Measurements from ENCODE around the gene MAP7D2.

DNA sequence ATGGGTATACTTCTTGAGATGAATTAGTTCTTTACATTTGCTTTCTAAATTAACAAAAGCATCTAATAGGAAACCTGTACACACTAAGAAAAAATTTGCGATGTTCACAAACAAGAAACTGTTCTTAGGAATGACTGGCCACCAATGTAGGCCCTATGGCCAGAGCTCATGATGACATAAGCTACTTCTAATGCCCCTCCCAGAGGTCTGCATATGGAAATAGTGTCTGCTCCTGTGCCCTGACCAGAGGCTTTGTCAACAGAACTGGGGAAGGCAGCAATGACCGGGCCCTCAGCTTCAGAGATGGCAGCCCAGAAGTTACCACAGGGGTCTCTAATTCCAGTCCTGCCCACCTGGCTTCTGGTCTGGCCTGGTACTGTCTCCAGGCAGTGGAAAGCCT lies 110.8 kb downstream of the MAP7D2 start:
- TF ChIP-seq YY1 (IDR thresholded peaks at IDR 0.05; ENCODE audit: insufficient read depth, insufficient read length), result no peak
- no peak for TF ChIP-seq SUZ12 (IDR thresholded peaks at IDR 0.05; ENCODE audit: extremely low read depth, insufficient read depth, insufficient read length)
